Measurements from ENCODE around the gene PCDH15. TPM values are rescaled to one million over a fixed set of nuclear protein-coding genes. Genes with fewer than 3 reads are reported as not detected.

Gene PCDH15
- total and polyA plus RNA-seq, 2 experiments from 2014 or later: 0.29 to 0.66 TPM

GRCh38 chr10:54063514-54063913 is 737.5 kb downstream of the PCDH15 start (continued):
- no peak for TF ChIP-seq ZNF462 (CRISPR knock-in tag; IDR thresholded peaks at IDR 0.05)
- TF ChIP-seq STAT1 (IDR thresholded peaks at IDR 0.05; ENCODE audit: unreplicated experiment): no peak
- no peak for TF ChIP-seq CREB1 (CRISPR knock-in tag; IDR thresholded peaks at IDR 0.05; ENCODE audit: low read depth)
- TF ChIP-seq POLR2AphosphoS5 (IDR thresholded peaks at IDR 0.05; ENCODE audit: low read depth): no peak

GRCh38 chr10:54060572-54060971 is 740.5 kb downstream of the PCDH15 start:
- no peak overlapping the region for H3K27ac ChIP-seq (ENCODE audit: low read depth)
- no peaks in the 10 kb centered on the region for H3K79me2 ChIP-seq (replicated peaks; ENCODE audit: insufficient read depth)
- no peak for ATAC-seq
- peaks cover 35% of the 10 kb centered on the region for H3K9me3 Mint-ChIP-seq
- no peaks in the 10 kb centered on the region; the same call in 1 of the 2 replicates for H3K9me2 ChIP-seq (ENCODE audit: insufficient read depth)
- H3K4me2 ChIP-seq: no peak overlapping the region
- peaks cover 32% of the 10 kb centered on the region for H3K36me3 Mint-ChIP-seq (ENCODE audit: low read depth)
- H3K27me3 ChIP-seq (ENCODE audit: insufficient read depth): no peaks in the 10 kb centered on the region
- no peaks in the 10 kb centered on the region for H3F3A ChIP-seq (replicated peaks; ENCODE audit: low read depth)
- no peaks in the 10 kb centered on the region for H3K4me1 Mint-ChIP-seq
- no peaks in the 10 kb centered on the region for H4K20me1 ChIP-seq (replicated peaks; ENCODE audit: insufficient read depth)
- H3K27ac Mint-ChIP-seq: no peak overlapping the region
- H3K4me3 ChIP-seq: no peak overlapping the region
- no peaks in the 10 kb centered on the region for H3K4me1 ChIP-seq (ENCODE audit: insufficient read depth)
- peaks cover 2% of the 10 kb centered on the region for H3K27me3 Mint-ChIP-seq (ENCODE audit: insufficient read depth, low read depth, poor library complexity)
- H3K36me3 ChIP-seq (ENCODE audit: insufficient read depth): peaks cover 7% of the 10 kb centered on the region; the same call in 1 of the 2 replicates
- DNase-seq (ENCODE audit: low spot score): no peak
- H2AFZ ChIP-seq: no peak overlapping the region
- H3K4me3 Mint-ChIP-seq: no peak overlapping the region
- TF ChIP-seq ZNF331 (CRISPR knock-in tag; IDR thresholded peaks at IDR 0.05; ENCODE audit: low read depth): no peak
- TF ChIP-seq EZH2phosphoT487 (IDR thresholded peaks at IDR 0.05; ENCODE audit: unreplicated experiment): no peak
- no peak for TF ChIP-seq CREB1 (CRISPR knock-in tag; IDR thresholded peaks at IDR 0.05; ENCODE audit: low read depth)
- no peak for TF ChIP-seq REST (IDR thresholded peaks at IDR 0.05; ENCODE audit: unreplicated experiment)
- no peak for TF ChIP-seq ETS1 (IDR thresholded peaks at IDR 0.05)
- TF ChIP-seq STAT1 (IDR thresholded peaks at IDR 0.05; ENCODE audit: unreplicated experiment): no peak
- TF ChIP-seq EZH2 (IDR thresholded peaks at IDR 0.05; ENCODE audit: low read depth, unreplicated experiment): no peak
- TF ChIP-seq ZNF114 (CRISPR knock-in tag; IDR thresholded peaks at IDR 0.05): no peak
- no peak for TF ChIP-seq NANOG (IDR thresholded peaks at IDR 0.05; ENCODE audit: borderline replicate concordance)
- no peak for TF ChIP-seq JUNB (IDR thresholded peaks at IDR 0.05; ENCODE audit: unreplicated experiment)
- no peak for TF ChIP-seq POLR2AphosphoS5 (IDR thresholded peaks at IDR 0.05; ENCODE audit: low read depth)
